Subcutaneous abdominal adipose tissue (tissue), 5 donors: ENCODE data around the gene PRRT4.

ENCODE experiments used
- H3K27ac ChIP-seq: one replicate; pipeline ENCODE4 v1.7.0; 2013; ENCODE audit warnings: low read depth, mild to moderate bottlenecking, inconsistent platforms, low read length, moderate library complexity
- H3K27me3 ChIP-seq, 5 donors: one replicate each; pipeline ENCODE4 v1.7.0; 2013; ENCODE audit warnings: low read length in 5 of 5, inconsistent platforms in 1 of 5; ENCODE audit not compliant: control insufficient read depth in 5 of 5, insufficient read depth in 4 of 5
- H3K36me3 ChIP-seq, 5 donors: one replicate each; pipeline ENCODE4 v1.7.0; 2013; ENCODE audit warnings: low read length in 5 of 5; ENCODE audit not compliant: control insufficient read depth in 5 of 5, insufficient read depth in 5 of 5
- H3K4me1 ChIP-seq, 5 donors: one replicate each; pipeline ENCODE4 v1.7.0; 2013; ENCODE audit warnings: low read length in 5 of 5, mild to moderate bottlenecking in 3 of 5, moderate library complexity in 1 of 5; ENCODE audit not compliant: control insufficient read depth in 5 of 5, insufficient read depth in 5 of 5
- H3K4me3 ChIP-seq, 5 donors: one replicate each; pipeline ENCODE4 v1.7.0; 2013; ENCODE audit warnings: low read length in 5 of 5, low read depth in 1 of 5
- H3K9ac ChIP-seq, 5 donors: one replicate each; pipeline ENCODE4 v1.7.0; 2013; ENCODE audit warnings: low read length in 5 of 5, mild to moderate bottlenecking in 4 of 5, moderate library complexity in 3 of 5
- H3K9me3 ChIP-seq, 5 donors: one replicate each; pipeline ENCODE4 v1.7.0; 2013; ENCODE audit warnings: low read length in 5 of 5; ENCODE audit not compliant: control insufficient read depth in 5 of 5
- donor health status: healthy.
- donor health status: healthy.
- donor health status: healthy.
- donor health status: healthy.
- donor health status: healthy.

The PRRT4 gene

GRCh38 chr7:128304212-128304611, 57.3 kb downstream of the PRRT4 start:
- peaks cover 12 to 47% (median 38%) of the 10 kb centered on the region in 5 donors for H3K36me3 ChIP-seq
- H3K4me1 ChIP-seq, result peaks cover 0 to 39% (median 21%) of the 10 kb centered on the region in 5 donors
- H3K9ac ChIP-seq, result no peak overlapping the region
- H3K27me3 ChIP-seq, result no peaks in the 10 kb centered on the region
- no peak overlapping the region for H3K4me3 ChIP-seq
- no peaks in the 10 kb centered on the region for H3K9me3 ChIP-seq
- H3K27ac ChIP-seq, result no peak overlapping the region

GRCh38 chr7:128303643-128304042, 57.8 kb downstream of the PRRT4 start:
- Histone ChIP-seq H3K9me3 (no peaks in the 10 kb centered on the region), H3K4me1 (peaks cover 0 to 44% (median 26%) of the 10 kb centered on the region in 5 donors), H3K27ac (no peak overlapping the region), H3K27me3 (no peaks in the 10 kb centered on the region), H3K36me3 (peaks cover 12 to 45% (median 34%) of the 10 kb centered on the region in 5 donors), H3K4me3 (no peak overlapping the region), H3K9ac (no peak overlapping the region)

GRCh38 chr7:128303133-128303532, 58.4 kb downstream of the PRRT4 start:
- no peak overlapping the region for H3K9ac ChIP-seq
- no peaks in the 10 kb centered on the region for H3K27me3 ChIP-seq
- H3K9me3 ChIP-seq, result no peaks in the 10 kb centered on the region
- H3K4me1 ChIP-seq, result peaks cover 0 to 46% (median 26%) of the 10 kb centered on the region in 5 donors
- H3K27ac ChIP-seq, result no peak overlapping the region
- H3K4me3 ChIP-seq, result no peak overlapping the region
- peaks cover 12 to 41% (median 30%) of the 10 kb centered on the region in 5 donors for H3K36me3 ChIP-seq

- Histone ChIP-seq H3K9ac (no peak overlapping the region), H3K4me1 (peaks cover 0 to 46% (median 26%) of the 10 kb centered on the region in 5 donors), H3K27ac (no peak overlapping the region), H3K9me3 (no peaks in the 10 kb centered on the region), H3K4me3 (no peak overlapping the region), H3K36me3 (peaks cover 9 to 31% (median 23%) of the 10 kb centered on the region in 5 donors), H3K27me3 (no peaks in the 10 kb centered on the region)
Measured at GRCh38 chr7:128302139-128302538, 59.4 kb downstream of the PRRT4 start.
